Loucy (cell line): Measurements from ENCODE around the gene RAPGEF2.

Experiments used
- H2AFZ ChIP-seq: fragments of 200-600 bp; sonication (generic); 2 replicates; pipeline ENCODE4 v1.6.0; 2016; ENCODE audit warnings: antibody characterized with exemption, mild to moderate bottlenecking, low read length, moderate library complexity
- H3F3A ChIP-seq: fragments of 200-600 bp; 2 replicates; pipeline ENCODE4 v1.6.0; 2016; ENCODE audit warnings: antibody characterized with exemption, low read depth, mild to moderate bottlenecking
- H3K27me3 ChIP-seq: fragments of 200-600 bp; sonication (generic); 2 replicates; pipeline ENCODE4 v1.6.1; 2014; ENCODE audit warnings: low read length, mild to moderate bottlenecking; ENCODE audit not compliant: insufficient read depth, poor library complexity, severe bottlenecking
- H3K36me3 ChIP-seq: fragments of 200-600 bp; sonication (generic); 2 replicates; pipeline ENCODE4 v1.6.1; 2016; ENCODE audit warnings: low read length; ENCODE audit not compliant: insufficient read depth
- H3K4me1 ChIP-seq: fragments of 200-600 bp; sonication (generic); 2 replicates; pipeline ENCODE4 v1.5.1; 2014; ENCODE audit warnings: low read length, mild to moderate bottlenecking; ENCODE audit not compliant: insufficient read depth, poor library complexity, severe bottlenecking
- H3K4me2 ChIP-seq: fragments of 200-600 bp; sonication (generic); 2 replicates; pipeline ENCODE4 v1.6.0; 2014; ENCODE audit warnings: antibody characterized with exemption, low read length, low read depth, mild to moderate bottlenecking; ENCODE audit not compliant: poor library complexity, severe bottlenecking
- H3K4me3 ChIP-seq: fragments of 200-600 bp; sonication (generic); 2 replicates; pipeline ENCODE4 v1.5.1; 2014; ENCODE audit warnings: low read length, mild to moderate bottlenecking, mixed read lengths; ENCODE audit not compliant: poor library complexity, severe bottlenecking
- H3K79me2 ChIP-seq: fragments of 200-600 bp; sonication (generic); 2 replicates; pipeline ENCODE4 v1.6.1; 2014; ENCODE audit warnings: low read length; ENCODE audit not compliant: insufficient read depth
- H3K9ac ChIP-seq: fragments of 200-600 bp; sonication (generic); 2 replicates; pipeline ENCODE4 v1.6.0; 2014; ENCODE audit warnings: mild to moderate bottlenecking, low read depth, low read length, moderate library complexity; ENCODE audit not compliant: poor library complexity, severe bottlenecking
- H3K9me2 ChIP-seq: fragments of 200-600 bp; sonication (generic); replicated peaks from 2 replicates; pipeline ENCODE4 v1.6.1; 2016; ENCODE audit warnings: low read depth, low read length, mixed read lengths
- H3K9me3 ChIP-seq: fragments of 200-600 bp; sonication (generic); 2 replicates; pipeline ENCODE4 v1.6.1; 2014; ENCODE audit warnings: mild to moderate bottlenecking, antibody characterized with exemption, low read length, low read depth; ENCODE audit not compliant: insufficient read depth
- H4K20me1 ChIP-seq: fragments of 200-600 bp; sonication (generic); 2 replicates; pipeline ENCODE4 v1.6.0; 2014; ENCODE audit warnings: antibody characterized with exemption, low read length, mild to moderate bottlenecking; ENCODE audit not compliant: insufficient read depth, poor library complexity, severe bottlenecking
- EZH2phosphoT487 ChIP-seq: fragments of 200-600 bp; IDR thresholded peaks from 2 replicates; pipeline ENCODE4 v1.6.1; 2018; ENCODE audit warnings: antibody characterized with exemption, mild to moderate bottlenecking, moderate library complexity, borderline replicate concordance
- TF ChIP-seq, protein P1 (sequence below): fragments of 200-600 bp; sonication (generic); conservative IDR thresholded peaks from 2 replicates; pipeline ENCODE4 v1.5.1; 2014; ENCODE audit warnings: mild to moderate bottlenecking, antibody characterized with exemption, low read length

RAPGEF2 gene

DNA sequence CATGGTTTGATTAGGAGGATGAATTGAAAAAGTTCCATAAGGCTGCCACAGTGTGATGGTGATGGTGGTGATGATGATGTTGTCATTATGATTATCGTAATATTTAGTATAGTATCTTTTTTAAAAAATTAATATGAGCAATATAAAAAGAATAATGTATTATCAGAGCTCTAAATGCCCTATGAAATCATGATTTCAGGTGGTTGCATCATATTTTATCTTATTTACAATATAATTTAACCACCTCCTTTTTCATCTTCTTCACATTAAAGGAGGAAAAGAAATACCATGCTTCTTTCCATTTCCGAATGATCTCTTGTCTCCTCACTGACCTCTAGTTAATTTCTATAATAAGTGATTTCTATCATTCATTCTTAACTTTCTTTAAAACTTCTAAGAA is 225.9 kb downstream of the RAPGEF2 start:
- Histone ChIP-seq H3K79me2 (no peaks in the 10 kb centered on the region), H3K27me3 (no peaks in the 10 kb centered on the region), H4K20me1 (no peaks in the 10 kb centered on the region), H3K9me3 (no peaks in the 10 kb centered on the region), H3K9ac (no peak overlapping the region), H3F3A (no peaks in the 10 kb centered on the region), H3K9me2 (no peaks in the 10 kb centered on the region), H2AFZ (no peak overlapping the region), H3K4me3 (no peak overlapping the region), H3K4me1 (no peaks in the 10 kb centered on the region), H3K36me3 (peaks cover 45% of the 10 kb centered on the region), H3K4me2 (no peak overlapping the region)
- TF ChIP-seq, protein P1, sequence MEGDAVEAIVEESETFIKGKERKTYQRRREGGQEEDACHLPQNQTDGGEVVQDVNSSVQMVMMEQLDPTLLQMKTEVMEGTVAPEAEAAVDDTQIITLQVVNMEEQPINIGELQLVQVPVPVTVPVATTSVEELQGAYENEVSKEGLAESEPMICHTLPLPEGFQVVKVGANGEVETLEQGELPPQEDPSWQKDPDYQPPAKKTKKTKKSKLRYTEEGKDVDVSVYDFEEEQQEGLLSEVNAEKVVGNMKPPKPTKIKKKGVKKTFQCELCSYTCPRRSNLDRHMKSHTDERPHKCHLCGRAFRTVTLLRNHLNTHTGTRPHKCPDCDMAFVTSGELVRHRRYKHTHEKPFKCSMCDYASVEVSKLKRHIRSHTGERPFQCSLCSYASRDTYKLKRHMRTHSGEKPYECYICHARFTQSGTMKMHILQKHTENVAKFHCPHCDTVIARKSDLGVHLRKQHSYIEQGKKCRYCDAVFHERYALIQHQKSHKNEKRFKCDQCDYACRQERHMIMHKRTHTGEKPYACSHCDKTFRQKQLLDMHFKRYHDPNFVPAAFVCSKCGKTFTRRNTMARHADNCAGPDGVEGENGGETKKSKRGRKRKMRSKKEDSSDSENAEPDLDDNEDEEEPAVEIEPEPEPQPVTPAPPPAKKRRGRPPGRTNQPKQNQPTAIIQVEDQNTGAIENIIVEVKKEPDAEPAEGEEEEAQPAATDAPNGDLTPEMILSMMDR, result no peak
- TF ChIP-seq EZH2phosphoT487, result no peak

DNA sequence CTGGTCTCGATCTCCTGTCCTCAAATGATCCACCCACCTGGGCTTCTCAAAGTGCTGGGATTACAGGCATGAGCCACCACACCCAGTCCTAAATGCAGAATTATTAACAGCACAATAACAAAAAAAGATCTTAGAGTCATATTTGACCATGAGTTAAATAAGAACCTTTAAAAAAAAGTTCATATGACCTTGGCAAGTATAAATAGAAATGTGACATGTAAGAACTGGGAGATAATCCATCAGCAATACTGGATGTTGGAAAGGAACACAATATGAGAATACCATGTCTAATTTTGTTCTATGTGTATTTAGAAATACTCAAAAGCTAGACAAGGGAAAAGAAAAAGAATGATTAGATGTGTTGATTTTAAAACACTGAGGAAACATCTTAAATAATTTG is 231.6 kb downstream of the RAPGEF2 start:
- no peak overlapping the region for H2AFZ ChIP-seq

DNA sequence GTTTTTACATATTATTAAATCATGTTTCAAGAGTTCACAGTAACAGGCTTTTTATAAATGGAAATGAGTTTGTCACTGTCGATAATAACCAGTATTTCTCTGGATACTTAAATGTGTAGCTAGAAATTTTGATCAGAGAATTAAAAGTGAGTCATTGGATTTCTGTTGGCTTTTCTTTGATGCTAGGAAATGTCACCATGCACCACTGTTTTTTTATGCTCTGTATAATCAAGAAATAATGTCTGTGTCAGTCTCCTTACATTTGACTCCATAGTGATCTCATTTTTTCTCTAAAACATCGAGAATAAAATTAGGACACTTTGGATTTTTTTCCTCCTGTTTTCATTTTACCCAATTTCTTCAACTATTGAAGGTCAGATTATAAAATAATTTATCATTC is 234.2 kb downstream of the RAPGEF2 start:
- H3K9ac ChIP-seq, result no peak overlapping the region
- H3K27me3 ChIP-seq, result no peaks in the 10 kb centered on the region
- H3K36me3 ChIP-seq, result peaks cover 60% of the 10 kb centered on the region
- H3K4me1 ChIP-seq, result no peaks in the 10 kb centered on the region
- H3K4me2 ChIP-seq, result no peak overlapping the region
- H4K20me1 ChIP-seq, result no peaks in the 10 kb centered on the region
- no peaks in the 10 kb centered on the region for H3F3A ChIP-seq
- TF ChIP-seq EZH2phosphoT487, result no peak
- TF ChIP-seq, protein P1, result no peak
- no peaks in the 10 kb centered on the region for H3K9me3 ChIP-seq
- H3K79me2 ChIP-seq, result no peaks in the 10 kb centered on the region
- no peak overlapping the region for H3K4me3 ChIP-seq
- H3K9me2 ChIP-seq, result no peaks in the 10 kb centered on the region
- no peak overlapping the region for H2AFZ ChIP-seq

More for the DNA sequence above, 231.6 kb downstream of the RAPGEF2 start:
- Histone ChIP-seq H3K4me1 (no peaks in the 10 kb centered on the region), H4K20me1 (no peaks in the 10 kb centered on the region), H3K9ac (no peak overlapping the region), H3K27me3 (no peaks in the 10 kb centered on the region), H3K79me2 (no peaks in the 10 kb centered on the region), H3K36me3 (peaks cover 56% of the 10 kb centered on the region), H3F3A (no peaks in the 10 kb centered on the region), H3K9me2 (no peaks in the 10 kb centered on the region), H3K9me3 (no peaks in the 10 kb centered on the region), H3K4me2 (no peak overlapping the region), H3K4me3 (no peak overlapping the region)
- TF ChIP-seq, protein P1, result no peak
- TF ChIP-seq EZH2phosphoT487, result no peak
